GM20000 (cell line): ENCODE results near the gene ZNFX1.

Source experiments
- DNase-seq: peaks from one replicate; pipeline ENCODE4 v3.0.0; 2012; ENCODE audit warnings: low spot score
- TF ChIP-seq, protein P1 (sequence below): IDR thresholded peaks from 2 replicates; pipeline ENCODE4 v1.5.1; 2012; ENCODE audit warnings: mild to moderate bottlenecking, control low read depth; ENCODE audit errors: extremely low read depth, missing control alignments

The ZNFX1 gene

DNA sequence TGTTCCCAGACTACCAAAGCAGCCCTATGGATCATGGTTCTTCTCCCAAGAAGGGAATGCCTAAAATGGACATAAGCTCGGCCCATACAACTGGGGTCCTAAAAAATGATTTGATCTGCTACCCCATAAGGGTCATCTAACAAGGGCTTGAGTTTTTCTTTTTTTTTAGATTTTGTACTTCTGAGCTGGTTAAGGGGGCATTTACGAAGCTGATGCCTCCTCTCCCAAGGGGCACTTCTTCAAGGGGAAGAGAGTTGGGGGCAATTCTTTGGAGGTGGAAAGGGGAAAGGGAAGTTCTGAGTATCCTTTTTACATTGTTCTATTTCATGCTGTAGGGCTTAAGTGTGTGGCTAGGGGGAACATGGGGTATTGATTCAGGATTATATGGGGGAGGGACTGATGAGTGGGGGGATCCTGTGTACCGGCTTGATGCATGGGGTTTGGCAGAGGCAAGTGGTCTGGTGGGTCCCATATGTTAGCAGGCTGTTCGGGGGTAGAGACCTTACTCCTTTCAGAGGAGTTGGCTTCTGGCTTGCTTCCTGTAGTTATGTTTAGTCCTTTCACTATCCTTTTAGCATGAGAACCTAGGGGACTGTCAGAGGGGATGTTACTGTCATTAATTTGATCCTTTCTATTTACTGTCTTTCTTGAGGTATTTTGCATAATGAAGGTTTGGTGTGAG, 8.1 kb upstream of the ZNFX1 start:
- TF ChIP-seq, protein P1, sequence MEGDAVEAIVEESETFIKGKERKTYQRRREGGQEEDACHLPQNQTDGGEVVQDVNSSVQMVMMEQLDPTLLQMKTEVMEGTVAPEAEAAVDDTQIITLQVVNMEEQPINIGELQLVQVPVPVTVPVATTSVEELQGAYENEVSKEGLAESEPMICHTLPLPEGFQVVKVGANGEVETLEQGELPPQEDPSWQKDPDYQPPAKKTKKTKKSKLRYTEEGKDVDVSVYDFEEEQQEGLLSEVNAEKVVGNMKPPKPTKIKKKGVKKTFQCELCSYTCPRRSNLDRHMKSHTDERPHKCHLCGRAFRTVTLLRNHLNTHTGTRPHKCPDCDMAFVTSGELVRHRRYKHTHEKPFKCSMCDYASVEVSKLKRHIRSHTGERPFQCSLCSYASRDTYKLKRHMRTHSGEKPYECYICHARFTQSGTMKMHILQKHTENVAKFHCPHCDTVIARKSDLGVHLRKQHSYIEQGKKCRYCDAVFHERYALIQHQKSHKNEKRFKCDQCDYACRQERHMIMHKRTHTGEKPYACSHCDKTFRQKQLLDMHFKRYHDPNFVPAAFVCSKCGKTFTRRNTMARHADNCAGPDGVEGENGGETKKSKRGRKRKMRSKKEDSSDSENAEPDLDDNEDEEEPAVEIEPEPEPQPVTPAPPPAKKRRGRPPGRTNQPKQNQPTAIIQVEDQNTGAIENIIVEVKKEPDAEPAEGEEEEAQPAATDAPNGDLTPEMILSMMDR: no peak
- DNase-seq: no peak

DNA sequence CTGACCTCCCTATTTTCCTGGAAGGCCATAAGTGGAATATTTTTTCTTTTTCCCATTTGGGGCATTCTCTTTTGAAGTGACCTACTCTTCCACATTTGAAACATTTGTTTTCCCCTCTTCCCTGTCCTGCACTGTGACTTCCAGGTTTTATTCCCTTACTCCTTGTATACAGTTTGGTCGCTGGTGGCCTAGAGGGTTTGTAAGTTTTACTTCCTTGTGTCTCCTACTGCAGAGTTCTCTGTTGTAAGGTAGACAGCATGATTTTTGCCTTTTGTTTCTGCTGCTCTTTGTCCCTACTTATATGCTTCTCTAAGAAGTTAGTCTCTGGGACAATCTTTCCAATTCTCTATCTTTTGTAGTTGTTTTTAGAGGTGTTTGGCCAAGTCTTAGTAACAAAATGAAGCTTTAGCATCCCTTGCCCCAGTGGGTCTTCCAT, 7.4 kb upstream of the ZNFX1 start:
- DNase-seq: no peak
- TF ChIP-seq, protein P1: no peak

DNA sequence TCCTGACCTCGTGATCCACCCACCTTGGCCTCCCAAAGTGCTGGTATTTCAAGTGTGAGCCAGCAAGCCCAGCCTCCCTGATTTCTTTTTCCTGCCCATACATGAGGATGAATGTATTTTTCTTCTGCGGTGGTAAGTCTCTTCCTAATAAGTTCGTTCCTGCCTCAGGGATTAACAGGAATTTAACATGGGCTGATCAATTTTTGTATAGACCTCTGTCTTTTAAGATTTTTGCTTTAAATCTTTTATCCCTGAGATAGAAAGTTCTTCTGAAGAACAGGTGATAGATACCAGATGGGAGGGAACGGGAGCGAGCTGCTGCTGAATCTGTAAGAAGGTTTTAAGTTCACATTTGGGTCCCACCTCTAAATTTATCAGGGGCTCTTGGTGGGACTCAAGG, 7.0 kb upstream of the ZNFX1 start:
- TF ChIP-seq, protein P1: no peak
- DNase-seq: no peak

DNA sequence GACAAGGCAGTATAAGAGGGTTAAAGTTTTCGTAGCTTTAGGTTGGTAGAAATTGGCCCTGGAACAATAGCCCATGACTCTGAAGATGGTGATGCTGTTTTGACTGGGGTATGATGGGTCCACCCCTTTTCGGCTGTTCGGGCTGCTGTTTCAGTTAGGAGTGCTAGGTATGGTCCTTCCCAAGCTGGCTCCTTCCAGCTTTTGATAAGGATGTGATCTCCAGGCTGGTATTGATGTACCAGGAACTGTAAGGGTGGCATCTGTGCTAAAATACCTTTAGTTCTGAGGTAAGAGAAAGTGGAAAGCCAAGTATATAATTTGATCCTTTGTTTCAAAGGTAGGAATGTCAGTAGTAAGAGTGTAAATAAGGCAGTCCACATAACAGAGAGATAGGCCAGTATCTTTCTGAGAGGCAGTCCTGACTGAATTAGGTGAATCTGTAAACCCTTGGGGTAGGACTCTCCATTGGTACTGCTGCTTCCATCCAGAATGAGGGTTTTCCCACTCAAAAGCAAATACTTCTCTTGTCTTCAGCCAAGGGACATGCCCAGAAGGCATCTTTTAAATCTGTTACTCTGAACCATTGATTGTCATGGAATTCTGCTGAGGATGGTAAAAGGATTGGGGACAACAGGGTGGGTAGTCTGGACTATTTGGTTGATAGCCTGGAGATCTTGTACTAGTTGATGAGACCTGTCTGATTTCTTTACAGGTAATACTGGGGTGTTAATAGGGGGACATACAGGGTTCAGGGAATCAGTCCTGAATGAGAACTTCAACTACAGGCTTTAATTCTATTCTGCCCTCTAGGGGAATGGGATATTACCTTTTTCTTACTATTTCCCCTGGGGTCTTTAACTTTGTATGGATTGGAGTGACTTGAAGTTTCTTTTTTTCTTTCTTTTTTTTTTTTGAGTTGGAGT, 6.1 kb upstream of the ZNFX1 start:
- no peak for DNase-seq
- TF ChIP-seq, protein P1: no peak

DNA sequence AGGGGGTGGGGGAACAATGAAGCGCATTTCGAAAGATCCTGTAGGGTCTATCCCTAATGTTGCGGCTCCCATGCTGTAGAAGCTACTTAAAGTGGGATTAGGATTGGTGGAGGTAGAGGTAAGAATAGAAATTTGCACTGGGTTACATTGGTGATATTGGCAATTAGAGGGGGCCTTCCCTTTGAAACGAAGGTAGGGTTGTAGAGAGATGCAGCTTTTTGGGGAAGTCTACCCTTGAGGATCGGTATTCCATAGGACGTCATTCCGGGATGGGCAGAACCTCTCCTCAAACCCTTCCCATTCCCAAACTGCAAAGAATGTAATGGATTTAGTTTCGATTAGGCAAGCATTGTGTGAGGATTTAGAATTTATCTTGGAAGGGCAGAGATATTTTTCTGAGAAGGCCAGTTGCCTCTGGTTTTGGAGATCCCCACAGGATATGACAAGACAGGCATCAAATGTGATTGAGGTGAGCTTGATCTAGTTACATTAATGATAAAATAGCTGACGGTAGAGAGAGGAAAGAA, 5.4 kb upstream of the ZNFX1 start:
- no peak for DNase-seq
- TF ChIP-seq, protein P1: no peak

DNA sequence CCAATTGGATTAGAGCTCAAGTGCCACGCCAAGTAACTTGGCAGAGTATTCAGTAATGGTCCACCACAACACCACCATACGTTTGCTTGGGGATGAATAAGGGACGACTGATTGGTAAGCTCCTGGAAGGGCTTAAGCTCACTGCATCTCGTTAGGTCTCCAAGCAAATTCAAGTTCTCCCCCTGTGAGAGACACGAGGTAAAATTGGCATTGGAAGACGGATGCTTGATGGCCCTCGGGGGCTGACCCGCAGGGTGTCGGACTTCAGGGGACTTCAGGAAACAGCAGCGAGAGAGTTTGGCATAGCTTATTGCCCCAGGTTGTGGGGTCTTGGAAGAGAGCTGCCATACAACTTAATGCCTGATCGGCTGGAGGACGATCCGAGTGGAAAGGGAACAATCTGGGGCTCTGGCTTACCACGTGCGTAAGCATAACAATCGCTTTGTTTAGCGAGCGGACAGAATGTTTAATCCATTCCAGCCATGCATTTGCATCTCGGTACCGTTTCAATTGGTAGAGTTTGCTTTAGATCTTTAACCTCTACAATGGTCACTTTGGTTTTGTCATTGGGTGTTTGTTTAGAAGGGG, 4.8 kb upstream of the ZNFX1 start:
- DNase-seq: no peak
- TF ChIP-seq, protein P1: no peak
